Thyroid gland (tissue), 4 donors: ENCODE data around the gene TTK. TPM values are rescaled to one million over a fixed set of nuclear protein-coding genes. Genes with fewer than 3 reads are reported as not detected.

Source experiments
- DNase-seq, 2 donors: peaks; one replicate each; pipeline ENCODE4 v3.0.0-alpha.2; 2019
- H3K27ac ChIP-seq, 3 donors: fragments of 200-600 bp; sonication (generic); 1 replicate in 2 of 3; 2 replicates in 1 of 3; pipeline ENCODE4 v1.5.1; 2016 to 2019; ENCODE audit warnings: mild to moderate bottlenecking in 1 of 3, moderate library complexity in 1 of 3
- H3K27me3 ChIP-seq: fragments of 200-600 bp; sonication (generic); one replicate; pipeline ENCODE4 v1.5.1; 2019
- H3K36me3 ChIP-seq, 2 donors: fragments of 200-600 bp; sonication (generic); one replicate each; pipeline ENCODE4 v1.5.1; 2016 to 2019
- H3K4me1 ChIP-seq, 2 donors: fragments of 200-600 bp; sonication (generic); one replicate each; pipeline ENCODE4 v1.5.1; 2017 to 2019
- H3K4me3 ChIP-seq, 3 donors: fragments of 200-600 bp; sonication (generic); replicated peaks in 1 of 3; 1 replicate in 2 of 3; 2 replicates in 1 of 3; pipeline ENCODE4 v1.5.1; 2016; ENCODE audit warnings: mild to moderate bottlenecking in 1 of 3
- H3K9me3 ChIP-seq: fragments of 200-600 bp; sonication (generic); one replicate; pipeline ENCODE4 v1.5.1; 2017
- POLR2A ChIP-seq, 2 donors: fragments of 450-650 bp; IDR thresholded peaks; one replicate each; pipeline ENCODE4 v1.6.1; 2017; ENCODE audit warnings: antibody characterized with exemption in 2 of 2, mild to moderate bottlenecking in 2 of 2, moderate library complexity in 1 of 2
- intact Hi-C: fragments of 100-400 bp; cut with DNase I; formaldehyde crosslinking; loops from one replicate; pipeline ENCODE4 v1.15.1; 2023
- total RNA-seq, 4 donors: library from RNA; depleted of rRNA; stranded (reverse); fragments of >200 nt; gene quantifications; one replicate each; pipeline ENCODE4 v1.2.3, GENCODE V29; 2016
- TF ChIP-seq, protein P1 (sequence below), 6 experiments: fragments of 200-600 bp in 3 of 6; fragments of 450-650 bp in 3 of 6; sonication (generic) in 3 of 6; IDR thresholded peaks; one replicate each; pipeline ENCODE4 v1.5.1; 2016 to 2019; ENCODE audit warnings: antibody characterized with exemption in 6 of 6, mild to moderate bottlenecking in 2 of 6, inconsistent platforms in 1 of 6, moderate library complexity in 1 of 6

The TTK gene
- total RNA-seq, 4 donors from 2014 or later = 0.33 to 1.9 (median 0.81) TPM; not detected in 1

DNA sequence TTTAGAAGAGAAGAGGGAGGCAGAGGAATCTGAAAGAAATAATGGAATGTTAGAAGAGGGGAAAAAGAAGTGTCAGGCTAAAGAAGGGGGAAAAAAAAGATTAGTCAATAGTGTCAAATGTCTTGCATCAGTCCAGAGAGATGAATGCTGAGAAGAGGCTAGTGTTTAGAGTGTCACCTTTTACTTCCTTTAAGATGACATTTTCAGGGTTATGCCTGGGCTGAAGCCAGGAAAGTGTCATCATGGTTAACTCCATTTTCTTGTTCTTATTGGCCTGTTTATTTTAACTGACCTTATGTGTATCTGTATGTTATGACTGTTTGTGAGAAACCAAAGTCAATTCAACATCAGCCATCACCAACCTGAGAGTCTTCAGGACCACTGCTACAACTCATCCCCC is 87.1 kb downstream of the TTK start:
- H3K27me3 ChIP-seq = no peaks in the 10 kb centered on the region
- intact Hi-C loops = no loop called here
- H3K9me3 ChIP-seq = no peaks in the 10 kb centered on the region
- no peaks in the 10 kb centered on the region for H3K4me1 ChIP-seq
- TF ChIP-seq POLR2A (IDR thresholded peaks at IDR 0.05) = no peak
- TF ChIP-seq, protein P1, sequence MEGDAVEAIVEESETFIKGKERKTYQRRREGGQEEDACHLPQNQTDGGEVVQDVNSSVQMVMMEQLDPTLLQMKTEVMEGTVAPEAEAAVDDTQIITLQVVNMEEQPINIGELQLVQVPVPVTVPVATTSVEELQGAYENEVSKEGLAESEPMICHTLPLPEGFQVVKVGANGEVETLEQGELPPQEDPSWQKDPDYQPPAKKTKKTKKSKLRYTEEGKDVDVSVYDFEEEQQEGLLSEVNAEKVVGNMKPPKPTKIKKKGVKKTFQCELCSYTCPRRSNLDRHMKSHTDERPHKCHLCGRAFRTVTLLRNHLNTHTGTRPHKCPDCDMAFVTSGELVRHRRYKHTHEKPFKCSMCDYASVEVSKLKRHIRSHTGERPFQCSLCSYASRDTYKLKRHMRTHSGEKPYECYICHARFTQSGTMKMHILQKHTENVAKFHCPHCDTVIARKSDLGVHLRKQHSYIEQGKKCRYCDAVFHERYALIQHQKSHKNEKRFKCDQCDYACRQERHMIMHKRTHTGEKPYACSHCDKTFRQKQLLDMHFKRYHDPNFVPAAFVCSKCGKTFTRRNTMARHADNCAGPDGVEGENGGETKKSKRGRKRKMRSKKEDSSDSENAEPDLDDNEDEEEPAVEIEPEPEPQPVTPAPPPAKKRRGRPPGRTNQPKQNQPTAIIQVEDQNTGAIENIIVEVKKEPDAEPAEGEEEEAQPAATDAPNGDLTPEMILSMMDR (IDR thresholded peaks at IDR 0.05) = no peak
- H3K27ac ChIP-seq = no peak overlapping the region
- no peak overlapping the region for H3K4me3 ChIP-seq
- H3K36me3 ChIP-seq = no peaks in the 10 kb centered on the region
- DNase-seq = no peak

Other genes starting within 250 kb of the TTK start
- gene ELOVL4, start 57.1 kb upstream of the TTK start, total RNA-seq = 1 to 10 TPM in 2 of 4 donors, under 1 TPM in 2; 0.88 to 1.6 (median 0.94) TPM
- gene BCKDHB, start 102.0 kb downstream of the TTK start, total RNA-seq = 10 to 100 TPM; 16.7 to 36.9 (median 24.4) TPM